ENCODE results near the gene ARHGDIA.

The ARHGDIA gene

DNA sequence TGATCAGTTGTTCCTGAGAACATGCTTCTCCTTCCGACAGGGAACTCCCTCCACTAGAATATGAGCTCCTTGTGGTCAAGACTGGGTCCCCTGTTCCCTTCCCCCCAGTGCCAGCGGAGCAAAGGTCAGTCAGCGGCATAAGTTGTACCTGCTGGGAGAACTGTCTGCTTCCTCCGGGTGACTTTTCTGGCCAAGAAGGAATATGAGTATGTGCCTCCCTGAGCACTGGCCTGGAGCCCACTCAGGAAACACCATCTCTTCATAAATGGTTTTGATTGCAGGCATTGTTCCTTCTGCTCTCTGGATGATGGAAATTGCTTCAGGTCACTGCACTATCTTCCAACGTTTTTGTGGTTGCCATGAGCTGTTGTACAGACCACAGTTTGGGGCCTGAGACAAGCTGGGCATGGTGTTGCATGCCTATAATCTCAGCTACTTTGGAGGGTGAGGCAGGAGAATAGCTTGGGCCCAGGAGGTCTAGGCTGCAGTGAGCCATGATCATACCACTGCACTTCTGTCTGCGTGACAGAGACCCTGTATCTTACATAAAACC is 7.9 kb downstream of the ARHGDIA start:
- H3K4me3 ChIP-seq (replicated peaks; ENCODE audit: insufficient read depth, low read length): peak overlapping the region; percentile 2
- peak overlapping the region; percentile 96 for H3K27ac ChIP-seq (replicated peaks)
- TF ChIP-seq SPI1 (IDR thresholded peaks at IDR 0.05; ENCODE audit: borderline replicate concordance, low read depth) (no peak), POLR2AphosphoS5 (IDR thresholded peaks at IDR 0.05; ENCODE audit: low read depth) (peak; percentile 88)
- DNase-seq (ENCODE audit: low read depth in 1 of 2, low spot score in 1 of 2): peak in 1 of 2 experiments; percentile 87
- H3K27me3 ChIP-seq (ENCODE audit: insufficient read depth, poor library complexity, severe bottlenecking): no peaks in the 10 kb centered on the region

DNA sequence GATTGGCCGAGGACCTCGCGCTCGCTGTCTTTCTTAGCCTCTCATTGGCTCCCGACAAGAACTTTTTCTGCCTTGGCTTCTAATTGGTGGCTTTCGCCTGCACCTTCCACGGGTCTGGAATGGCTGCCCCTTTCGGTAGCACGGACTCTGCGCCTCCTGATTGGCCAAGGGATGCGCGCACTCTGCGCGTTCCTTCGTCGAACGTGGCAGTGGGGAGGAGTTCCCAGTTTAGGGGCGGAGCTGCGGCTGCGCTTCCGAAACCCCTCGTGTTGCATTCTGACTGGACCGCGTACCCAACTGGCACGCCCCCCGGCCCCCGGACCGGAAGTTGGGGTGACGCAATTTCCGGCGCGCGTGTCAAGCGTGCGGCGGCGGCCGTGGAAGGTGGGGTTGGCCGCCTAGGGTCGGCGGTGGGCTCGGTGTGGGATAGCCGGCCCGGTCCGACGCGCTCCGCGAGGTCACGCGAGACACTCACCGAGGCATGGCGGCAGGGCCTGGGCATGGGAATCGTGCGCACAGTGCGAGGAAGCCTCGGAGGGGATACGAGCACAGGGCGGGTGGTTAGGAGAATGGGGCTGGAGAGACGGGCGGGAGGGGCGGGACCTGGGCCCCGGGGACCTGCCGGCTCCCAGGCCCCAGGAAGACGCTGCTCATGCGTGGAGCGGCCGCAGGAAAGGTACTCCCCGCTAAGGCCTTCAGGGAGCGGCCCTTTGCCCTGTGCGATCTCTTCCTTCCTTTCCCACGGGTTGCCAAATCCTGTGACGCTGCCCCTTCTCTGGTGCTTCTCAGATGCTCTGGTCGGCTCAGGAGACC is 10.2 kb downstream of the ARHGDIA start:
- H3K4me3 ChIP-seq (replicated peaks; ENCODE audit: insufficient read depth, low read length): peak overlapping the region; percentile 62
- DNase-seq (ENCODE audit: low read depth in 1 of 2, low spot score in 1 of 2): peak; percentile 100
- TF ChIP-seq SPI1 (IDR thresholded peaks at IDR 0.05; ENCODE audit: borderline replicate concordance, low read depth) (peak; percentile 29; the same call in 1 of the 2 replicates), POLR2AphosphoS5 (IDR thresholded peaks at IDR 0.05; ENCODE audit: low read depth) (peak; percentile 86), GABPA (IDR thresholded peaks at IDR 0.05; ENCODE audit: low read depth) (peak; percentile 93)
- TF ChIP-seq, protein P1, sequence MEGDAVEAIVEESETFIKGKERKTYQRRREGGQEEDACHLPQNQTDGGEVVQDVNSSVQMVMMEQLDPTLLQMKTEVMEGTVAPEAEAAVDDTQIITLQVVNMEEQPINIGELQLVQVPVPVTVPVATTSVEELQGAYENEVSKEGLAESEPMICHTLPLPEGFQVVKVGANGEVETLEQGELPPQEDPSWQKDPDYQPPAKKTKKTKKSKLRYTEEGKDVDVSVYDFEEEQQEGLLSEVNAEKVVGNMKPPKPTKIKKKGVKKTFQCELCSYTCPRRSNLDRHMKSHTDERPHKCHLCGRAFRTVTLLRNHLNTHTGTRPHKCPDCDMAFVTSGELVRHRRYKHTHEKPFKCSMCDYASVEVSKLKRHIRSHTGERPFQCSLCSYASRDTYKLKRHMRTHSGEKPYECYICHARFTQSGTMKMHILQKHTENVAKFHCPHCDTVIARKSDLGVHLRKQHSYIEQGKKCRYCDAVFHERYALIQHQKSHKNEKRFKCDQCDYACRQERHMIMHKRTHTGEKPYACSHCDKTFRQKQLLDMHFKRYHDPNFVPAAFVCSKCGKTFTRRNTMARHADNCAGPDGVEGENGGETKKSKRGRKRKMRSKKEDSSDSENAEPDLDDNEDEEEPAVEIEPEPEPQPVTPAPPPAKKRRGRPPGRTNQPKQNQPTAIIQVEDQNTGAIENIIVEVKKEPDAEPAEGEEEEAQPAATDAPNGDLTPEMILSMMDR (IDR thresholded peaks at IDR 0.05; ENCODE audit: insufficient read depth, low read length): no peak
- TF ChIP-seq, protein P2, sequence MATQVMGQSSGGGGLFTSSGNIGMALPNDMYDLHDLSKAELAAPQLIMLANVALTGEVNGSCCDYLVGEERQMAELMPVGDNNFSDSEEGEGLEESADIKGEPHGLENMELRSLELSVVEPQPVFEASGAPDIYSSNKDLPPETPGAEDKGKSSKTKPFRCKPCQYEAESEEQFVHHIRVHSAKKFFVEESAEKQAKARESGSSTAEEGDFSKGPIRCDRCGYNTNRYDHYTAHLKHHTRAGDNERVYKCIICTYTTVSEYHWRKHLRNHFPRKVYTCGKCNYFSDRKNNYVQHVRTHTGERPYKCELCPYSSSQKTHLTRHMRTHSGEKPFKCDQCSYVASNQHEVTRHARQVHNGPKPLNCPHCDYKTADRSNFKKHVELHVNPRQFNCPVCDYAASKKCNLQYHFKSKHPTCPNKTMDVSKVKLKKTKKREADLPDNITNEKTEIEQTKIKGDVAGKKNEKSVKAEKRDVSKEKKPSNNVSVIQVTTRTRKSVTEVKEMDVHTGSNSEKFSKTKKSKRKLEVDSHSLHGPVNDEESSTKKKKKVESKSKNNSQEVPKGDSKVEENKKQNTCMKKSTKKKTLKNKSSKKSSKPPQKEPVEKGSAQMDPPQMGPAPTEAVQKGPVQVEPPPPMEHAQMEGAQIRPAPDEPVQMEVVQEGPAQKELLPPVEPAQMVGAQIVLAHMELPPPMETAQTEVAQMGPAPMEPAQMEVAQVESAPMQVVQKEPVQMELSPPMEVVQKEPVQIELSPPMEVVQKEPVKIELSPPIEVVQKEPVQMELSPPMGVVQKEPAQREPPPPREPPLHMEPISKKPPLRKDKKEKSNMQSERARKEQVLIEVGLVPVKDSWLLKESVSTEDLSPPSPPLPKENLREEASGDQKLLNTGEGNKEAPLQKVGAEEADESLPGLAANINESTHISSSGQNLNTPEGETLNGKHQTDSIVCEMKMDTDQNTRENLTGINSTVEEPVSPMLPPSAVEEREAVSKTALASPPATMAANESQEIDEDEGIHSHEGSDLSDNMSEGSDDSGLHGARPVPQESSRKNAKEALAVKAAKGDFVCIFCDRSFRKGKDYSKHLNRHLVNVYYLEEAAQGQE (IDR thresholded peaks at IDR 0.05; ENCODE audit: insufficient replicate concordance, low read depth): peak; percentile 65
- no peaks in the 10 kb centered on the region for H3K27me3 ChIP-seq (ENCODE audit: insufficient read depth, poor library complexity, severe bottlenecking)
- peak overlapping the region; percentile 96 for H3K27ac ChIP-seq (replicated peaks)

DNA sequence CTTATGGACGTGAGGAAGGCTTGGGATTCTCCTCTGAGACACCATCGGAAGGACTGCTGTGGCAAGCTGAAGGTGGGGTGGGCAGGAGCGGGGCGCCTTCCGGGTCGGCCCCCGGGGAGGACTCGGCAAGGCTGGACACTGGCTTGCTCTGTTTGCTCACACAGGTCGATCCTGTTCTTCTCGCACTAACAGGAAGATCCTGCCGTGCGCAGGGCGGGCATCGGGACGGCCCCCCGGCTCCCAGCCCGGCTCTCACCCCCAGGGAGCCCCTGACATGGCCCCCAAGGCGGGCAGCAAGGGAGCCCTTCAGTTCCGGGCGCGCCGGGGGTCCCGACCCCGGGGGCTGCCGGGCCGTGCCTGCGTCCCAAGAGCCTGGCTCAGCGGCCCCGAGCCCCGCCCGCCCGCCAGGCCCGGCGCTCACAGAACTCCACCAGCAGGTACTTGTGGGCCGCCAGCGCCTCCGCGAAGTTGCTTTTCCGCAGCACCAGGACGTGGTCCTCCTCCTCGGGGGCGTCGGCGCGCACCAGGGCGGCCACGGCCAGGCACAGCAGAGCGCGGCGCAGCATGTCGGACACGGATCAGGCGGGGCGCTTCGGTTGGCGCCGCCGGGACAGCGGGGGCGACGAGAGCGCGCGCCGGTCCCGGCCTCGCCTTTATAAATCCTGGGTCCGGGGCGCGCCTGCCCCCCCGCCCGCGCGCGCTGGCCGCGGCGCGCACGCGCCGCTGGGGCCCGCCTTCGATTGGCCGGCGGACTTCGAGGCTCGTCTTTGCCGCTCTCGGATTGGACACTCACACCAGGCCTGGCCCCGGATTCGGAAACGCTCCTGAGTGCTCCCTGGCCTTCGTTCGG is 11.0 kb downstream of the ARHGDIA start, which contains the start of gene P4HB:
Gene P4HB (minus strand): TSS at position 630 of the 850 bp plus-strand sequence. CDS start 64 bp downstream, at position 566.
- TF ChIP-seq, protein P2 (IDR thresholded peaks at IDR 0.05; ENCODE audit: insufficient replicate concordance, low read depth): peak; percentile 61
- peak; percentile 96 for TF ChIP-seq POLR2AphosphoS5 (IDR thresholded peaks at IDR 0.05; ENCODE audit: low read depth)
- TF ChIP-seq GABPA (IDR thresholded peaks at IDR 0.05; ENCODE audit: low read depth): no peak
- TF ChIP-seq, protein P1 (IDR thresholded peaks at IDR 0.05; ENCODE audit: insufficient read depth, low read length): no peak
- TF ChIP-seq SPI1 (IDR thresholded peaks at IDR 0.05; ENCODE audit: borderline replicate concordance, low read depth): no peak
- peak in 1 of 2 experiments; percentile 91 for DNase-seq (ENCODE audit: low read depth in 1 of 2, low spot score in 1 of 2)
- H3K27ac ChIP-seq (replicated peaks): peak within 1 kb of the TSS; percentile 96
- H3K4me3 ChIP-seq (replicated peaks; ENCODE audit: insufficient read depth, low read length): peak within 1 kb of the TSS; percentile 89
- H3K27me3 ChIP-seq (ENCODE audit: insufficient read depth, poor library complexity, severe bottlenecking): no peaks in the 10 kb centered on the region

Data from HL-60 (cell line).